Subcutaneous adipose tissue (tissue), 4 donors: ENCODE data around the gene EPOP. TPM values are rescaled to one million over a fixed set of nuclear protein-coding genes. Genes with fewer than 3 reads are reported as not detected.

Experiments
- CTCF ChIP-seq: fragments of 450-650 bp; IDR thresholded peaks from one replicate; pipeline ENCODE4 v1.5.1; 2016; ENCODE audit warnings: low read depth, mild to moderate bottlenecking, control low read depth, antibody characterized with exemption, moderate library complexity
- total RNA-seq, 4 donors: library from RNA; depleted of rRNA; stranded (reverse); fragments of >200 nt; gene quantifications; one replicate each; pipeline ENCODE4 v1.1.0, GENCODE V29; 2016

The EPOP gene
- total RNA-seq, 4 donors from 2014 or later = 0.34 to 2.8 (median 0.80) TPM

- TF ChIP-seq CTCF = no peak
Observed at GRCh38 chr17:38697061-38697820, 22.5 kb upstream of the EPOP start.

GRCh38 chr17:38693700-38694329 lies 19.1 kb upstream of the EPOP start:
- no peak for TF ChIP-seq CTCF

GRCh38 chr17:38691154-38691553 lies 16.4 kb upstream of the EPOP start:
- no peak for TF ChIP-seq CTCF

- TF ChIP-seq CTCF = no peak
Observed at GRCh38 chr17:38690386-38690785, 15.6 kb upstream of the EPOP start.

GRCh38 chr17:38687286-38687685 lies 12.5 kb upstream of the EPOP start:
- TF ChIP-seq CTCF = no peak

- no peak for TF ChIP-seq CTCF
Observed at GRCh38 chr17:38685491-38685890, 10.7 kb upstream of the EPOP start.

GRCh38 chr17:38681096-38681495 lies 6.3 kb upstream of the EPOP start:
- no peak for TF ChIP-seq CTCF
